ENCODE measurements around the gene CD300LB. TPM values are rescaled to one million over a fixed set of nuclear protein-coding genes. Genes with fewer than 3 reads are reported as not detected.
A peak's percentile ranks its signal among the peaks of the same experiment; 100 is the strongest.
"Not testable (repeated sequence)": the region's sequence is repeated elsewhere in the genome, so short reads cannot be mapped to it uniquely, and the experiment has no call there.

Gene CD300LB
- total RNA-seq, 1 donor from 2014 or later = not detected

- not testable (repeated sequence) for H3K27ac Mint-ChIP-seq; DNase-seq (ENCODE audit: low spot score); H3K4me3 Mint-ChIP-seq
- Mint-ChIP-seq H3K9me3 (peaks cover 20% of the 10 kb centered on the region), H3K4me1 (ENCODE audit: low read depth) (peaks cover 36% of the 10 kb centered on the region), H3K36me3 (ENCODE audit: low read depth) (peaks cover 13% of the 10 kb centered on the region), H3K27me3 (ENCODE audit: insufficient read depth) (peaks cover 15% of the 10 kb centered on the region)
- intact Hi-C loops (cut with micrococcal nuclease) = loop anchor here (10.0 kb wide), 1 partner anchor 216 kb away; the partner anchor contains the start of gene RAB37
Observed at GRCh38 chr17:74518413-74518981, 12.8 kb downstream of the CD300LB start.

GRCh38 chr17:74516561-74517328, 14.5 kb downstream of the CD300LB start:
- intact Hi-C loops (cut with micrococcal nuclease) = loop anchor here (10.0 kb wide), 1 partner anchor 218 kb away; the partner anchor contains the start of gene RAB37
- H3K36me3 Mint-ChIP-seq (ENCODE audit: low read depth) = peaks cover 17% of the 10 kb centered on the region

GRCh38 chr17:74515941-74516340, 15.3 kb downstream of the CD300LB start:
- Mint-ChIP-seq H3K4me3 (no peak overlapping the region), H3K4me1 (ENCODE audit: low read depth) (peaks cover 43% of the 10 kb centered on the region), H3K27ac (no peak overlapping the region), H3K36me3 (ENCODE audit: low read depth) (peaks cover 17% of the 10 kb centered on the region), H3K27me3 (ENCODE audit: insufficient read depth) (peaks cover 15% of the 10 kb centered on the region), H3K9me3 (peaks cover 18% of the 10 kb centered on the region)
- DNase-seq (ENCODE audit: low spot score) = no peak
- intact Hi-C loops (cut with micrococcal nuclease) = loop anchor here (10.0 kb wide), 1 partner anchor 219 kb away; the partner anchor contains the start of gene RAB37

More at GRCh38 chr17:74516561-74517328, 14.5 kb downstream of the CD300LB start:
- DNase-seq (ENCODE audit: low spot score) = no peak
- H3K4me1 Mint-ChIP-seq (ENCODE audit: low read depth) = peaks cover 49% of the 10 kb centered on the region
- no peak overlapping the region for H3K4me3 Mint-ChIP-seq
- peaks cover 18% of the 10 kb centered on the region for H3K9me3 Mint-ChIP-seq
- H3K27ac Mint-ChIP-seq = no peak overlapping the region
- peaks cover 15% of the 10 kb centered on the region for H3K27me3 Mint-ChIP-seq (ENCODE audit: insufficient read depth)

- peak overlapping the region; percentile 40 for H3K4me3 Mint-ChIP-seq
- peaks cover 16% of the 10 kb centered on the region for H3K36me3 Mint-ChIP-seq (ENCODE audit: low read depth)
- peaks cover 18% of the 10 kb centered on the region for H3K9me3 Mint-ChIP-seq
- peak overlapping the region; percentile 99 for H3K27ac Mint-ChIP-seq
- peaks cover 31% of the 10 kb centered on the region for H3K4me1 Mint-ChIP-seq (ENCODE audit: low read depth)
- intact Hi-C loops (cut with micrococcal nuclease) = loop anchor here (5.0 to 10.0 kb wide), 5 partner anchors 37 to 312 kb away; partner anchors contain the start of genes NAT9, RAB37 and RPL38
- DNase-seq (ENCODE audit: low spot score) = no peak
- H3K27me3 Mint-ChIP-seq (ENCODE audit: insufficient read depth) = peaks cover 15% of the 10 kb centered on the region
Observed at GRCh38 chr17:74514632-74515334, 16.5 kb downstream of the CD300LB start.

- peaks cover 15% of the 10 kb centered on the region for H3K36me3 Mint-ChIP-seq (ENCODE audit: low read depth)
- H3K27me3 Mint-ChIP-seq (ENCODE audit: insufficient read depth) = peaks cover 15% of the 10 kb centered on the region
- H3K4me3 Mint-ChIP-seq = peak overlapping the region; percentile 40
- H3K27ac Mint-ChIP-seq = peak overlapping the region; percentile 99
- peaks cover 29% of the 10 kb centered on the region for H3K4me1 Mint-ChIP-seq (ENCODE audit: low read depth)
- H3K9me3 Mint-ChIP-seq = peaks cover 18% of the 10 kb centered on the region
- intact Hi-C loops (cut with micrococcal nuclease) = loop anchor here (5.0 to 10.0 kb wide), 5 partner anchors 37 to 312 kb away; partner anchors contain the start of genes NAT9, RAB37 and RPL38
- peak; percentile 56 for DNase-seq (ENCODE audit: low spot score)
Observed at GRCh38 chr17:74513987-74514631, 17.2 kb downstream of the CD300LB start.

GRCh38 chr17:74512624-74513091, 18.6 kb downstream of the CD300LB start:
- Mint-ChIP-seq H3K4me1 (ENCODE audit: low read depth) (peaks cover 29% of the 10 kb centered on the region), H3K27ac (peak overlapping the region; percentile 95), H3K36me3 (ENCODE audit: low read depth) (peaks cover 15% of the 10 kb centered on the region), H3K27me3 (ENCODE audit: insufficient read depth) (peaks cover 9% of the 10 kb centered on the region), H3K4me3 (peak overlapping the region; percentile 48), H3K9me3 (peaks cover 18% of the 10 kb centered on the region)
- intact Hi-C loops (cut with micrococcal nuclease) = loop anchor here (5.0 to 10.0 kb wide), 5 partner anchors 35 to 310 kb away; partner anchors contain the start of genes NAT9, RAB37 and RPL38
- DNase-seq (ENCODE audit: low spot score) = no peak

- peaks cover 29% of the 10 kb centered on the region for H3K4me1 Mint-ChIP-seq (ENCODE audit: low read depth)
- H3K4me3 Mint-ChIP-seq = no peak overlapping the region
- peak overlapping the region; percentile 95 for H3K27ac Mint-ChIP-seq
- H3K36me3 Mint-ChIP-seq (ENCODE audit: low read depth) = peaks cover 15% of the 10 kb centered on the region
- no peak for DNase-seq (ENCODE audit: low spot score)
- intact Hi-C loops (cut with micrococcal nuclease) = loop anchor here (5.0 to 10.0 kb wide), 5 partner anchors 35 to 310 kb away; partner anchors contain the start of genes NAT9, RAB37 and RPL38
- peaks cover 18% of the 10 kb centered on the region for H3K9me3 Mint-ChIP-seq
- peaks cover 9% of the 10 kb centered on the region for H3K27me3 Mint-ChIP-seq (ENCODE audit: insufficient read depth)
Observed at GRCh38 chr17:74512036-74512435, 19.2 kb downstream of the CD300LB start.

- Mint-ChIP-seq H3K4me1 (ENCODE audit: low read depth) (peaks cover 16% of the 10 kb centered on the region), H3K36me3 (ENCODE audit: low read depth) (peaks cover 4% of the 10 kb centered on the region), H3K27ac (no peak overlapping the region), H3K27me3 (ENCODE audit: insufficient read depth) (peaks cover 3% of the 10 kb centered on the region), H3K9me3 (peaks cover 3% of the 10 kb centered on the region), H3K4me3 (no peak overlapping the region)
- intact Hi-C loops (cut with micrococcal nuclease) = no loop called here
- no peak for DNase-seq (ENCODE audit: low spot score)
Observed at GRCh38 chr17:74508156-74508555, 23.1 kb downstream of the CD300LB start.

GRCh38 chr17:74503949-74504348, 27.3 kb downstream of the CD300LB start:
- H3K4me1 Mint-ChIP-seq (ENCODE audit: low read depth); DNase-seq (ENCODE audit: low spot score); H3K36me3 Mint-ChIP-seq (ENCODE audit: low read depth); intact Hi-C loops (cut with micrococcal nuclease); H3K4me3 Mint-ChIP-seq; H3K9me3 Mint-ChIP-seq; H3K27ac Mint-ChIP-seq: not testable (repeated sequence)
- H3K27me3 Mint-ChIP-seq (ENCODE audit: insufficient read depth) = peaks cover 11% of the 10 kb centered on the region

- Mint-ChIP-seq H3K27ac (no peak overlapping the region), H3K9me3 (no peaks in the 10 kb centered on the region), H3K36me3 (ENCODE audit: low read depth) (no peaks in the 10 kb centered on the region), H3K27me3 (ENCODE audit: insufficient read depth) (peaks cover 14% of the 10 kb centered on the region), H3K4me3 (no peak overlapping the region), H3K4me1 (ENCODE audit: low read depth) (no peaks in the 10 kb centered on the region)
- intact Hi-C loops (cut with micrococcal nuclease) = no loop called here
- DNase-seq (ENCODE audit: low spot score) = no peak
Observed at GRCh38 chr17:74502861-74503260, 28.4 kb downstream of the CD300LB start.

GRCh38 chr17:74499992-74500391, 31.3 kb downstream of the CD300LB start:
- Mint-ChIP-seq H3K4me3 (no peak overlapping the region), H3K27ac (no peak overlapping the region), H3K36me3 (ENCODE audit: low read depth) (no peaks in the 10 kb centered on the region), H3K9me3 (no peaks in the 10 kb centered on the region), H3K4me1 (ENCODE audit: low read depth) (no peaks in the 10 kb centered on the region), H3K27me3 (ENCODE audit: insufficient read depth) (peaks cover 18% of the 10 kb centered on the region)
- no peak for DNase-seq (ENCODE audit: low spot score)
- intact Hi-C loops (cut with micrococcal nuclease) = no loop called here

GRCh38 chr17:74497471-74497870, 33.8 kb downstream of the CD300LB start:
- peaks cover 20% of the 10 kb centered on the region for H3K27me3 Mint-ChIP-seq (ENCODE audit: insufficient read depth)
- H3K36me3 Mint-ChIP-seq (ENCODE audit: low read depth) = no peaks in the 10 kb centered on the region
- DNase-seq (ENCODE audit: low spot score) = no peak
- intact Hi-C loops (cut with micrococcal nuclease) = no loop called here
- no peak overlapping the region for H3K27ac Mint-ChIP-seq
- no peaks in the 10 kb centered on the region for H3K9me3 Mint-ChIP-seq
- H3K4me3 Mint-ChIP-seq = no peak overlapping the region
- peaks cover 8% of the 10 kb centered on the region for H3K4me1 Mint-ChIP-seq (ENCODE audit: low read depth)

Data from activated T-helper 1 cell treated with anti-CD3 and anti-CD28 coated beads, Interleukin-12 subunit alpha, Interleukin-12 subunit beta, Interleukin-2, Interleukin-4 antibody, amounts not matched to agents 30 ng/mL and 10 ng/mL and 1 ng/mL, durations not matched to agents 14 hours and 24 hours and 36 hours (primary cell).